SU-DHL-6 (cell line): ENCODE data around the gene ANK3.

Source experiments
- H2AFZ ChIP-seq: fragments of 200-600 bp; sonication (generic); 2 replicates; pipeline ENCODE4 v1.6.1; 2014; ENCODE audit warnings: low read depth, mild to moderate bottlenecking, moderate library complexity, mixed read lengths, antibody characterized with exemption, low read length; ENCODE audit not compliant: severe bottlenecking
- H3F3A ChIP-seq: fragments of 200-600 bp; shearing (Covaris generic); 2 replicates; pipeline ENCODE4 v1.6.0; 2016; ENCODE audit warnings: antibody characterized with exemption, mild to moderate bottlenecking; ENCODE audit not compliant: insufficient read depth
- H3K27ac ChIP-seq: fragments of 200-600 bp; sonication (generic); 2 replicates; pipeline ENCODE4 v1.5.1; 2016; ENCODE audit warnings: low read depth, mild to moderate bottlenecking, low read length, moderate library complexity, mixed read lengths
- H3K27me3 ChIP-seq: fragments of 200-600 bp; sonication (generic), shearing (Covaris generic); 2 replicates; pipeline ENCODE4 v1.6.0; 2014; ENCODE audit warnings: mild to moderate bottlenecking, low read length
- H3K36me3 ChIP-seq: fragments of 200-600 bp; sonication (generic); 2 replicates; pipeline ENCODE4 v1.6.1; 2014; ENCODE audit warnings: mild to moderate bottlenecking, low read length, mixed read lengths
- H3K4me2 ChIP-seq: fragments of 300-600, 200-600 bp; shearing (Covaris generic), sonication (generic); 2 replicates; pipeline ENCODE4 v1.6.0; 2014; ENCODE audit warnings: low read length, low read depth, mild to moderate bottlenecking; ENCODE audit not compliant: poor library complexity, severe bottlenecking
- H3K4me3 ChIP-seq: fragments of 200-600 bp; sonication (generic); 2 replicates; pipeline ENCODE4 v1.5.1; 2014; ENCODE audit warnings: antibody characterized with exemption, low read length, mild to moderate bottlenecking, mixed read lengths; ENCODE audit not compliant: insufficient read depth, poor library complexity, severe bottlenecking
- H3K79me2 ChIP-seq: fragments of 200-600 bp; sonication (generic); 2 replicates; pipeline ENCODE4 v1.6.1; 2014; ENCODE audit warnings: mild to moderate bottlenecking, low read length, moderate library complexity; ENCODE audit not compliant: insufficient read depth
- H3K9ac ChIP-seq: fragments of 200-600 bp; sonication (generic); 2 replicates; pipeline ENCODE4 v1.7.0; 2014; ENCODE audit warnings: mild to moderate bottlenecking, low read length
- H3K9me2 ChIP-seq: fragments of 200-600 bp; sonication (generic); replicated peaks from 2 replicates; pipeline ENCODE4 v1.6.1; 2014; ENCODE audit warnings: low read length; ENCODE audit not compliant: insufficient read depth
- H3K9me3 ChIP-seq: fragments of 200-600 bp; sonication (generic); 2 replicates; pipeline ENCODE4 v1.6.1; 2014; ENCODE audit warnings: low read length, mixed read lengths; ENCODE audit not compliant: insufficient read depth
- H4K20me1 ChIP-seq: fragments of 200-600 bp; sonication (generic); 2 replicates; pipeline ENCODE4 v1.6.1; 2014; ENCODE audit warnings: low read depth, mild to moderate bottlenecking, antibody characterized with exemption, low read length, moderate library complexity, mixed read lengths
- CTCF ChIP-seq: fragments of 200-600 bp; sonication (generic); IDR thresholded peaks from one replicate; pipeline ENCODE4 v1.5.1; 2017; ENCODE audit warnings: antibody characterized with exemption, mild to moderate bottlenecking, low read length, moderate library complexity; ENCODE audit not compliant: insufficient read depth, poor library complexity, severe bottlenecking
- EZH2phosphoT487 ChIP-seq: fragments of 200-600 bp; sonication (generic), shearing (Covaris generic); conservative IDR thresholded peaks from 2 replicates; pipeline ENCODE4 v1.6.1; 2018; ENCODE audit warnings: mild to moderate bottlenecking, antibody characterized with exemption, low read length, moderate library complexity, mixed read lengths

The ANK3 gene

GRCh38 chr10:60025279-60025678 lies 364.4 kb downstream of the ANK3 start:
- Histone ChIP-seq H3K9me3 (no peaks in the 10 kb centered on the region), H3K9me2 (no peaks in the 10 kb centered on the region), H3K4me3 (no peak overlapping the region), H3K79me2 (no peaks in the 10 kb centered on the region), H2AFZ (no peak overlapping the region), H3K36me3 (no peaks in the 10 kb centered on the region), H3K4me2 (no peak overlapping the region), H3K27ac (no peak overlapping the region), H4K20me1 (no peaks in the 10 kb centered on the region), H3K9ac (no peak overlapping the region), H3K27me3 (no peaks in the 10 kb centered on the region), H3F3A (no peaks in the 10 kb centered on the region)
- no peak for TF ChIP-seq CTCF
- no peak for TF ChIP-seq EZH2phosphoT487

- Histone ChIP-seq H3K27ac (no peak overlapping the region), H2AFZ (no peak overlapping the region), H4K20me1 (no peaks in the 10 kb centered on the region), H3K27me3 (no peaks in the 10 kb centered on the region), H3F3A (no peaks in the 10 kb centered on the region), H3K36me3 (no peaks in the 10 kb centered on the region), H3K79me2 (no peaks in the 10 kb centered on the region), H3K9ac (no peak overlapping the region), H3K9me2 (no peaks in the 10 kb centered on the region), H3K4me3 (no peak overlapping the region), H3K4me2 (no peak overlapping the region), H3K9me3 (no peaks in the 10 kb centered on the region)
- TF ChIP-seq CTCF (no peak), EZH2phosphoT487 (no peak)
Measured at GRCh38 chr10:60024506-60024905, 365.2 kb downstream of the ANK3 start.

GRCh38 chr10:60023155-60023877 lies 366.4 kb downstream of the ANK3 start:
- H3K9ac ChIP-seq = no peak overlapping the region
- TF ChIP-seq CTCF (no peak), EZH2phosphoT487 (no peak)
- H3K9me2 ChIP-seq = no peaks in the 10 kb centered on the region
- no peaks in the 10 kb centered on the region for H4K20me1 ChIP-seq
- no peaks in the 10 kb centered on the region for H3K9me3 ChIP-seq
- H3K27me3 ChIP-seq = no peaks in the 10 kb centered on the region
- no peak overlapping the region for H3K27ac ChIP-seq
- no peak overlapping the region for H2AFZ ChIP-seq
- H3K4me3 ChIP-seq = no peak overlapping the region
- no peak overlapping the region for H3K4me2 ChIP-seq
- H3K36me3 ChIP-seq = no peaks in the 10 kb centered on the region
- no peaks in the 10 kb centered on the region for H3F3A ChIP-seq
- H3K79me2 ChIP-seq = no peaks in the 10 kb centered on the region
